H1 (cell line): ENCODE data around the gene ZNF8. TPM values are rescaled to one million over a fixed set of nuclear protein-coding genes. Genes with fewer than 3 reads are reported as not detected.

Experiments used
- CTCF ChIA-PET: fragments of 300-600 bp; sonication (Branson Sonifier 250); formaldehyde crosslinking; loops from one replicate; lab custom pipeline; 2021; ENCODE audit not compliant: partially characterized antibody; lab: Charles Lee
- POLR2A ChIA-PET: fragments of 300-600 bp; sonication (Branson Sonifier 250); formaldehyde crosslinking; loops from one replicate; lab custom pipeline; 2021; ENCODE audit warnings: inconsistent platforms; ENCODE audit not compliant: partially characterized antibody; lab: Charles Lee
- DNase-seq, 2 experiments: peaks; one replicate each; pipeline versions ENCODE4 v3.0.0 to v3.0.0-alpha.2; 2010 to 2022; ENCODE audit warnings: low spot score in 2 of 2, low read depth in 1 of 2, mixed read lengths in 1 of 2
- FAIRE-seq: peaks from 2 replicates; lab custom pipeline; 2011; peaks lifted over from hg19 to GRCh38; lab: Jason Lieb, UNC
- H2AFZ ChIP-seq: 2 replicates; pipeline ENCODE4 v1.8.1; 2012; ENCODE audit warnings: low read length, inconsistent platforms
- H2AK5ac ChIP-seq: 2 replicates; pipeline ENCODE4 v1.6.1; 2013; ENCODE audit warnings: low read depth, low read length
- H2BK120ac ChIP-seq: replicated peaks from 2 replicates; pipeline ENCODE3; 2013; ENCODE audit warnings: low read depth, low read length, inconsistent platforms
- H2BK12ac ChIP-seq: 2 replicates; pipeline ENCODE4 v1.6.1; 2013; ENCODE audit warnings: low read depth, low read length
- H2BK15ac ChIP-seq: 2 replicates; pipeline ENCODE4 v1.6.1; 2013; ENCODE audit warnings: low read length
- H2BK20ac ChIP-seq: 2 replicates; pipeline ENCODE4 v1.6.1; 2013; ENCODE audit warnings: low read length
- H2BK5ac ChIP-seq: 2 replicates; pipeline ENCODE4 v1.6.1; 2013; ENCODE audit warnings: low read depth, low read length
- H3K14ac ChIP-seq: 2 replicates; pipeline ENCODE4 v1.6.1; 2013; ENCODE audit warnings: inconsistent platforms; ENCODE audit not compliant: insufficient read length
- H3K18ac ChIP-seq: 2 replicates; pipeline ENCODE4 v1.6.1; 2013; ENCODE audit warnings: low read length; ENCODE audit errors: extremely low read depth
- H3K23ac ChIP-seq: 2 replicates; pipeline ENCODE4 v1.6.1; 2013; ENCODE audit warnings: inconsistent platforms; ENCODE audit not compliant: insufficient read length
- H3K23me2 ChIP-seq: 2 replicates; pipeline ENCODE4 v1.6.1; 2013; ENCODE audit warnings: low read depth, low read length
- H3K27ac ChIP-seq: 2 replicates; pipeline ENCODE4 v1.6.1; 2011; ENCODE audit warnings: low read depth, low read length, inconsistent platforms
- H3K27me3 ChIP-seq, 4 experiments: replicated peaks in 1 of 4; 1 replicate in 1 of 4; 2 replicates in 3 of 4; pipeline versions ENCODE4 v1.6.1 to v1.8.1; 2011 to 2013; ENCODE audit warnings: low read length in 3 of 4, mild to moderate bottlenecking in 3 of 4, inconsistent platforms in 2 of 4, mixed read lengths in 2 of 4, moderate library complexity in 1 of 4; ENCODE audit not compliant: control insufficient read depth in 3 of 4, insufficient read depth in 3 of 4; ENCODE audit errors: extremely low read depth in 1 of 4
- H3K36me3 ChIP-seq, 4 experiments: 2 replicates each; pipeline versions ENCODE4 v1.6.1 to v1.8.1; 2011 to 2013; ENCODE audit warnings: mild to moderate bottlenecking in 4 of 4, low read length in 3 of 4, moderate library complexity in 2 of 4, control low read depth in 1 of 4, inconsistent platforms in 1 of 4; ENCODE audit not compliant: insufficient read depth in 4 of 4, control insufficient read depth in 2 of 4
- H3K4ac ChIP-seq: replicated peaks from 2 replicates; pipeline ENCODE3; 2013; ENCODE audit warnings: low read length, low read depth, mixed read lengths, inconsistent platforms; ENCODE audit not compliant: insufficient read length
- H3K4me1 ChIP-seq, 4 experiments: replicated peaks in 1 of 4; 1 replicate in 1 of 4; 2 replicates in 3 of 4; pipeline versions ENCODE4 v1.6.1 to v1.8.1; 2011 to 2013; ENCODE audit warnings: low read length in 3 of 4, inconsistent platforms in 2 of 4, mixed read lengths in 1 of 4; ENCODE audit not compliant: insufficient read depth in 4 of 4, control insufficient read depth in 3 of 4
- H3K4me2 ChIP-seq, 2 experiments: 2 replicates each; pipeline versions ENCODE4 v1.6.1 to v1.8.1; 2011 to 2013; ENCODE audit warnings: low read depth in 2 of 2, low read length in 2 of 2, control low read depth in 1 of 2, inconsistent platforms in 1 of 2, mild to moderate bottlenecking in 1 of 2; ENCODE audit not compliant: insufficient read depth in 1 of 2
- H3K4me3 ChIP-seq, 4 experiments: fragments of 200-600, 300-600 bp in 1 of 4; sonication (generic), shearing (Covaris generic), sonication (Bioruptor Twin) in 1 of 4; 2 replicates each; pipeline versions ENCODE4 v1.5.1 to v1.8.1; 2011 to 2016; ENCODE audit warnings: low read length in 4 of 4, low read depth in 3 of 4, control low read depth in 2 of 4, inconsistent platforms in 2 of 4, mild to moderate bottlenecking in 2 of 4, mixed read lengths in 1 of 4, moderate library complexity in 1 of 4; ENCODE audit not compliant: insufficient read depth in 2 of 4; ENCODE audit errors: extremely low read depth in 1 of 4
- H3K56ac ChIP-seq: replicated peaks from 2 replicates; pipeline ENCODE3; 2013; ENCODE audit warnings: low read depth, mild to moderate bottlenecking, mixed read lengths, low read length, inconsistent platforms; ENCODE audit not compliant: insufficient read length
- H3K79me1 ChIP-seq: 2 replicates; pipeline ENCODE4 v1.6.1; 2013; ENCODE audit warnings: low read depth, low read length, control low read depth
- H3K79me2 ChIP-seq, 2 experiments: 2 replicates each; pipeline versions ENCODE4 v1.6.1 to v1.8.1; 2012 to 2013; ENCODE audit warnings: low read length in 2 of 2, mild to moderate bottlenecking in 2 of 2, inconsistent platforms in 1 of 2; ENCODE audit not compliant: insufficient read depth in 2 of 2, control insufficient read depth in 1 of 2
- H3K9ac ChIP-seq, 4 experiments: replicated peaks in 1 of 4; 1 replicate in 1 of 4; 2 replicates in 3 of 4; pipeline versions ENCODE4 v1.6.1 to v1.8.1; 2011 to 2013; ENCODE audit warnings: low read depth in 3 of 4, low read length in 3 of 4, control low read depth in 2 of 4, mild to moderate bottlenecking in 2 of 4, moderate library complexity in 2 of 4, inconsistent platforms in 1 of 4; ENCODE audit errors: extremely low read depth in 1 of 4
- H3K9me3 ChIP-seq, 2 experiments: 2 replicates each; pipeline versions ENCODE4 v1.6.1 to v1.8.1; 2012 to 2013; ENCODE audit warnings: mild to moderate bottlenecking in 2 of 2, moderate library complexity in 2 of 2, control low read depth in 1 of 2, inconsistent platforms in 1 of 2, low read depth in 1 of 2, low read length in 1 of 2, mixed read lengths in 1 of 2; ENCODE audit not compliant: insufficient read depth in 2 of 2
- H4K20me1 ChIP-seq, 2 experiments: replicated peaks in 1 of 2; 2 replicates each; pipeline versions ENCODE3 to v1.8.1; 2011 to 2013; ENCODE audit warnings: inconsistent platforms in 2 of 2, low read length in 2 of 2, mild to moderate bottlenecking in 1 of 2; ENCODE audit not compliant: insufficient read depth in 2 of 2, control insufficient read depth in 1 of 2
- H4K5ac ChIP-seq: 2 replicates; pipeline ENCODE4 v1.6.1; 2013; ENCODE audit warnings: low read length, low read depth, mixed read lengths, inconsistent platforms; ENCODE audit not compliant: insufficient read length
- H4K8ac ChIP-seq: 2 replicates; pipeline ENCODE4 v1.8.0; 2013; ENCODE audit warnings: mild to moderate bottlenecking, moderate library complexity, low read length, inconsistent platforms; ENCODE audit not compliant: insufficient read depth; ENCODE audit errors: extremely low read depth
- H4K91ac ChIP-seq: replicated peaks from 2 replicates; pipeline ENCODE3; 2013; ENCODE audit warnings: low read length, mixed read lengths, inconsistent platforms; ENCODE audit not compliant: insufficient read length
- ASH2L ChIP-seq: fragments of 200-600, 300-600 bp; sonication (generic); IDR thresholded peaks from one replicate; pipeline ENCODE4 v1.7.1; 2017; ENCODE audit warnings: low read length
- BRCA1 ChIP-seq: IDR thresholded peaks from 2 replicates; pipeline ENCODE4 v1.6.1; 2012; ENCODE audit warnings: low read depth, low read length, improper control_type of control experiment
- CHD2 ChIP-seq: IDR thresholded peaks from 2 replicates; pipeline ENCODE4 v1.6.1; 2012; ENCODE audit warnings: low read length, improper control_type of control experiment
- MAX ChIP-seq: IDR thresholded peaks from 2 replicates; pipeline ENCODE4 v1.6.1; 2012; ENCODE audit warnings: inconsistent platforms
- RFX5 ChIP-seq: IDR thresholded peaks from 2 replicates; pipeline ENCODE4 v1.6.1; 2011; ENCODE audit warnings: low read depth, low read length, improper control_type of control experiment, borderline replicate concordance
- SIX5 ChIP-seq: IDR thresholded peaks from 2 replicates; pipeline ENCODE4 v1.6.1; 2011; ENCODE audit warnings: mild to moderate bottlenecking, low read depth, low read length
- SP1 ChIP-seq: IDR thresholded peaks from 2 replicates; pipeline ENCODE4 v1.6.1; 2011; ENCODE audit warnings: low read depth, low read length
- SUZ12 ChIP-seq: fragments of 200-600 bp; sonication (generic); IDR thresholded peaks from 2 replicates; pipeline ENCODE4 v1.6.1; 2012; ENCODE audit warnings: mild to moderate bottlenecking, inconsistent platforms, low read length, moderate library complexity, mixed read lengths
- TCF12 ChIP-seq: IDR thresholded peaks from 2 replicates; pipeline ENCODE4 v1.6.1; 2011; ENCODE audit warnings: low read depth, mild to moderate bottlenecking, low read length
- ZNF274 ChIP-seq: IDR thresholded peaks from 2 replicates; pipeline ENCODE4 v1.7.0; 2012; ENCODE audit warnings: low read length, borderline replicate concordance; ENCODE audit errors: extremely low read depth
- WGBS, 2 experiments: shearing (Covaris generic) in 1 of 2; methylation state at CpG; one replicate each; pipeline versions ENCODE4 v1.1.6 to v1.1.7; 2013 to 2015; ENCODE audit warnings: low lambda C conversion rate in 2 of 2, mixed read lengths in 2 of 2, inconsistent platforms in 1 of 2, low coverage in 1 of 2, missing lambda C conversion rate in 1 of 2; ENCODE audit not compliant: insufficient replicate concordance in 2 of 2, insufficient coverage in 1 of 2, insufficient read length in 1 of 2; ENCODE audit errors: extremely low coverage in 1 of 2, missing lambda C conversion rate in 1 of 2; 5-methylcytosine and 5-hydroxymethylcytosine counted together
- polyA plus RNA-seq, 7 experiments: library from polyadenylated mRNA; depleted of rRNA in 3 of 7; stranded (reverse) in 5 of 7; unstranded in 2 of 7; fragments of >200 nt in 5 of 7; fragments of 200-250 nt in 2 of 7; gene quantifications; 1 replicate in 5 of 7; 2 replicates in 1 of 7; 4 replicates in 1 of 7; pipeline versions ENCODE4 v1.2.1 to v1.2.3, GENCODE V29; 2011 to 2013; ENCODE audit warnings: missing spikeins in 2 of 7, mixed read lengths in 2 of 7
- total RNA-seq: library from RNA; stranded (reverse); fragmentation: NEBNext Ultra II Directional; extraction: Animal tissue kit (Norgen Biotek cat#: 25700); gene quantifications from 2 replicates; pipeline ENCODE4 v1.2.1, GENCODE V29; 2021
- TF ChIP-seq, protein P1 (sequence below): IDR thresholded peaks from 2 replicates; pipeline ENCODE4 v1.6.1; 2011; ENCODE audit warnings: low read length, improper control_type of control experiment
- TF ChIP-seq, protein P2 (sequence below): IDR thresholded peaks from 2 replicates; pipeline ENCODE4 v1.6.1; 2012; ENCODE audit warnings: low read length, inconsistent platforms

ZNF8 gene
- total and polyA plus RNA-seq, 2 of the 8 experiments (the other 6 are each of a cell fraction or from before 2014, with no cell fraction given): 9.2 to 21.5 TPM

- DNase-seq (no peak), FAIRE-seq (no peak)
- no peak overlapping the region for H2AFZ ChIP-seq
- H4K91ac ChIP-seq: no peak overlapping the region
- no peaks in the 10 kb centered on the region for H3K79me2 ChIP-seq
- no peak overlapping the region for H3K4me2 ChIP-seq
- H3K18ac ChIP-seq: no peak overlapping the region
- H2BK20ac ChIP-seq: no peak overlapping the region
- H4K5ac ChIP-seq: no peak overlapping the region
- no peak overlapping the region for H2AK5ac ChIP-seq
- WGBS, 2 experiments: 99% methylated on average over 10 of the region's 11 CpGs; no CpG with 5 or more reads in 1 of the 2 experiments
- H3K9me3 ChIP-seq: peaks cover 5 to 6% of the 10 kb centered on the region in 2 experiments; a peak in 2 of 4 replicates
- no peak overlapping the region for H3K27ac ChIP-seq
- H3K27me3 ChIP-seq: no peaks in the 10 kb centered on the region
- no peak overlapping the region for H3K9ac ChIP-seq
- H2BK12ac ChIP-seq: no peak overlapping the region
- no peak overlapping the region for H3K56ac ChIP-seq
- no peak overlapping the region for H2BK5ac ChIP-seq
- H3K4me3 ChIP-seq: no peak overlapping the region
- H4K20me1 ChIP-seq: peaks cover 3 to 8% of the 10 kb centered on the region in 2 experiments
- H3K14ac ChIP-seq: no peak overlapping the region
- no peak overlapping the region for H3K4ac ChIP-seq
- CTCF ChIA-PET: interaction anchor here (0.5 to 3.7 kb wide), 6 partner anchors 8 to 587 kb away, joined by 3 to 30 read pairs (median 4); partner anchors contain the start of genes A1BG and ZSCAN22
- H2BK120ac ChIP-seq: no peak overlapping the region
- H3K23me2 ChIP-seq: no peaks in the 10 kb centered on the region
- H3K23ac ChIP-seq: no peak overlapping the region
- POLR2A ChIA-PET: no interaction called here
- H3K4me1 ChIP-seq: no peaks in the 10 kb centered on the region
- peaks cover 0 to 9% (median 3%) of the 10 kb centered on the region in 4 experiments; a peak in 3 of 8 replicates for H3K36me3 ChIP-seq
- H3K79me1 ChIP-seq: no peaks in the 10 kb centered on the region
- no peak overlapping the region for H4K8ac ChIP-seq
- H2BK15ac ChIP-seq: no peak overlapping the region
- TF ChIP-seq, protein P1, sequence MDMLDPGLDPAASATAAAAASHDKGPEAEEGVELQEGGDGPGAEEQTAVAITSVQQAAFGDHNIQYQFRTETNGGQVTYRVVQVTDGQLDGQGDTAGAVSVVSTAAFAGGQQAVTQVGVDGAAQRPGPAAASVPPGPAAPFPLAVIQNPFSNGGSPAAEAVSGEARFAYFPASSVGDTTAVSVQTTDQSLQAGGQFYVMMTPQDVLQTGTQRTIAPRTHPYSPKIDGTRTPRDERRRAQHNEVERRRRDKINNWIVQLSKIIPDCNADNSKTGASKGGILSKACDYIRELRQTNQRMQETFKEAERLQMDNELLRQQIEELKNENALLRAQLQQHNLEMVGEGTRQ: no peak
- TF ChIP-seq ASH2L (no peak), SUZ12 (no peak), SIX5 (no peak), TCF12 (no peak), CHD2 (no peak), SP1 (no peak), BRCA1 (no peak), RFX5 (no peak), ZNF274 (no peak), MAX (no peak)
- TF ChIP-seq, protein P2, sequence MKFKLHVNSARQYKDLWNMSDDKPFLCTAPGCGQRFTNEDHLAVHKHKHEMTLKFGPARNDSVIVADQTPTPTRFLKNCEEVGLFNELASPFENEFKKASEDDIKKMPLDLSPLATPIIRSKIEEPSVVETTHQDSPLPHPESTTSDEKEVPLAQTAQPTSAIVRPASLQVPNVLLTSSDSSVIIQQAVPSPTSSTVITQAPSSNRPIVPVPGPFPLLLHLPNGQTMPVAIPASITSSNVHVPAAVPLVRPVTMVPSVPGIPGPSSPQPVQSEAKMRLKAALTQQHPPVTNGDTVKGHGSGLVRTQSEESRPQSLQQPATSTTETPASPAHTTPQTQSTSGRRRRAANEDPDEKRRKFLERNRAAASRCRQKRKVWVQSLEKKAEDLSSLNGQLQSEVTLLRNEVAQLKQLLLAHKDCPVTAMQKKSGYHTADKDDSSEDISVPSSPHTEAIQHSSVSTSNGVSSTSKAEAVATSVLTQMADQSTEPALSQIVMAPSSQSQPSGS: no peak
Observed at GRCh38 chr19:58338336-58338735, 59.6 kb downstream of the ZNF8 start.
